DND-41 (cell line): ENCODE measurements around the gene CARD19.

Experiments
- CTCF ChIP-seq: IDR thresholded peaks from 2 replicates; pipeline ENCODE4 v1.5.1; 2012; ENCODE audit warnings: borderline replicate concordance, low read length, moderate library complexity, mild to moderate bottlenecking; ENCODE audit not compliant: poor library complexity, severe bottlenecking; ENCODE audit errors: extremely low read depth
- EZH2 ChIP-seq: IDR thresholded peaks from 3 replicates; pipeline ENCODE4 v1.6.1; 2012; ENCODE audit warnings: borderline replicate concordance, low read depth, mild to moderate bottlenecking, moderate library complexity, low read length, inconsistent platforms; ENCODE audit not compliant: severe bottlenecking

GRCh38 chr9:93148721-93149120 is 52.7 kb downstream of the CARD19 start:
- no peak for TF ChIP-seq CTCF
- TF ChIP-seq EZH2, result no peak
